Posterior vena cava (tissue), 2 donors: Measurements from ENCODE around the gene ECM1. TPM values are rescaled to one million over a fixed set of nuclear protein-coding genes. Genes with fewer than 3 reads are reported as not detected.
A peak's percentile ranks its signal among the peaks of the same experiment; 100 is the strongest.

ENCODE experiments used
- DNase-seq: peaks from one replicate; pipeline ENCODE4 v3.0.0-alpha.2; 2020; ENCODE audit warnings: low spot score
- intact Hi-C, 2 donors: fragments of 100-400 bp; cut with DNase I; formaldehyde crosslinking; loops; one replicate each; pipeline versions ENCODE4 v1.14.1 to v1.14.2; 2022 to 2023
- total RNA-seq, 2 donors: library from RNA; stranded (reverse); fragmentation: NEBNext Ultra II Directional; extraction: Animal tissue kit (Norgen Biotek cat#: 25700); gene quantifications; one replicate each; pipeline ENCODE4 v1.2.1, GENCODE V29; 2021
- donor health status: DM: yes; HTN: yes; CAD: no.
- donor health status: DM: yes; HTN: yes; CAD: no.

ECM1 gene
- total RNA-seq, 2 donors from 2014 or later: 51.9 to 78.0 TPM

GRCh38 chr1:150505431-150505830, 2.5 kb upstream of the ECM1 start:
- peak; percentile 72 for DNase-seq
- intact Hi-C loops: no loop called here

- peak; percentile 58 for DNase-seq
- intact Hi-C loops: no loop called here
Measured at GRCh38 chr1:150508982-150509381, 1.1 kb downstream of the ECM1 start.

- intact Hi-C loops: no loop called here
Measured at GRCh38 chr1:150511551-150511950, 3.6 kb downstream of the ECM1 start.

DNA sequence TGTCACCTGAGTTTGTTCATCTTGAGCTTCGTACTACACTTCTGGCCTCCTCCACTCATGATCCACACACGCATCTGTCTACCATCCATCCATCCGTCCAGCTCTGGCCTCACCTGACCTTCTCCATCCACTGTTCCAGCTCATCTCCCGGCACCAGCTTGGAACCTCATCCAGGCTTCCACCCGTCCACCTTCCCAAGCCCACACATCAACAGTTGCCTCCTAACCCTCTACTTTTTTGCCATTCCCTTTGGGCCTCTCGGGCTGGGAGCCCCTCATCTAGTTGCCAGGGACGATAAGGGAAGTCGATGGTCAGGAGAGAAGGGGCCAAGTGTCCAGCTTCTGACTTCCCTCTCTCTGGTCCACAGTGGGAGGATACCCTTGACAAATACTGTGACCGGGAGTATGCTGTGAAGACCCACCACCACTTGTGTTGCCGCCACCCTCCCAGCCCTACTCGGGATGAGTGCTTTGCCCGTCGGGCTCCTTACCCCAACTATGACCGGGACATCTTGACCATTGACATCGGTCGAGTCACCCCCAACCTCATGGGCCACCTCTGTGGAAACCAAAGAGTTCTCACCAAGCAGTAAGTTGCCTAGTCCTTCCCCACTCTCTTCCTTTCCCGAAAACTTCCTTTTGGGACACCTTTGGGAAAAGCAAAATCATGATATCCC, 4.2 kb downstream of the ECM1 start:
- intact Hi-C loops: no loop called here
- peak; percentile 68 for DNase-seq

More at GRCh38 chr1:150511551-150511950, 3.6 kb downstream of the ECM1 start:
- DNase-seq: peak; percentile 73

GRCh38 chr1:150512846-150513245, 4.9 kb downstream of the ECM1 start:
- DNase-seq: no peak
- intact Hi-C loops: no loop called here

DNA sequence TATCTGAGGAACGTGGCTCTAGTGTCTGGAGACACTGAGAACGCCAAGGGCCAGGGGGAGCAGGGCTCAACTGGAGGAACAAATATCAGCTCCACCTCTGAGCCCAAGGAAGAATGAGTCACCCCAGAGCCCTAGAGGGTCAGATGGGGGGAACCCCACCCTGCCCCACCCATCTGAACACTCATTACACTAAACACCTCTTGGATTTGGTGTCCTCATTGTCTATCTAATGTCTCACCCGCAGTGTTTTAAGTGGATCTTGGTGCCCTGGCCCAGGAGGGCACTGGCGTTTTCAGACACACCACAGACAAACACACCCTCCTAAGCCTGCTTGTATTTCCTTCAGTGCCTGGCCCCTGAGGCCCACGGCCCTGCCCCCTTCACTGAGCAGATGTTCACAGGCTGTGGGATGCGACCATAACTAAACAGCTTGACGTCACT, 5.5 kb downstream of the ECM1 start:
- intact Hi-C loops: no loop called here
- DNase-seq: peak; percentile 64

DNA sequence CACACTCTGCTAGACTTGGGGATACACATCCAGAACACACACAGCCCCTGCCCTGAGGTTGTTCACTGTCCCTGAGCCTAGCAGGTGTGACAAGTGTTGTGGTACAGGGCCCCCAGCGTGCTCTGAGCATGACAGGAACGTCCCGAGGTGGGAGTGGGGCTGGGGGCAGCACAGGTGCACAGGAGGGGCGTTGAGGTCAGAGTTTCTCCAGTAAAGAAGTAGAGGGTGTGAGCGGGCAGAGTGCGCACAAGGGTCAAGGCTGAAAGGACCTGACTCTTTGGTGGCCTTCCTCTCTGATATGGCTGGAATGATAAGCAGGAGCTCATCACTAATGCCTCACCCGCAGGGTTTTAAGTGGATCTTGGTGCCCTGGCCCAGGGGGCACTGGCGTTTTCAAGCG, 6.4 kb downstream of the ECM1 start:
- intact Hi-C loops: no loop called here
- no peak for DNase-seq

DNA sequence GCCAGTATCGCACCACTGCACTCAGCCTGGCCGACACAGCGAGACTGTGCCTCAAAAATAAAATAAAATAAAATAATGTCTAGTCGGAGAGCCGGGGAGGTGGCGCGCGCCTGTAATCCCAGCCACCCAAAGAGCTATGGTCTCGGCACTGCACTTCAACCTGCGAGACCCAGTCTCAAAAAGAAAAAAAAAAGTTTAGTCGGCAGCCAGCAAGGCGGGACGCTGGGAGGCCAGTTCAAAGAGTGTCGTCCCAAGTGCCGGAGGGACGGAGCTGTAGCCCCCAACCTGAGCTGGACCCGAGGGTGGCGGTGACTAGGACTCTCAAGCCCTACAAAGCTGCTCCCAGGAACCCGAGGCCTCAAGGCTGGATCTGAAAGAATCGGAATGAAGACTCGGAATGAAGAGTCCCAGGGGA, 7.0 kb downstream of the ECM1 start:
- intact Hi-C loops: no loop called here
- DNase-seq: no peak

GRCh38 chr1:150515328-150516049, 7.6 kb downstream of the ECM1 start, which contains the start of gene FALEC:
Gene FALEC, plus strand, starts transcription at chr1:150515752.
- peak; percentile 99 for DNase-seq
- intact Hi-C loops: no loop called here

- no peak for DNase-seq
- intact Hi-C loops: no loop called here
Measured at GRCh38 chr1:150516050-150516591, 8.2 kb downstream of the ECM1 start.

DNA sequence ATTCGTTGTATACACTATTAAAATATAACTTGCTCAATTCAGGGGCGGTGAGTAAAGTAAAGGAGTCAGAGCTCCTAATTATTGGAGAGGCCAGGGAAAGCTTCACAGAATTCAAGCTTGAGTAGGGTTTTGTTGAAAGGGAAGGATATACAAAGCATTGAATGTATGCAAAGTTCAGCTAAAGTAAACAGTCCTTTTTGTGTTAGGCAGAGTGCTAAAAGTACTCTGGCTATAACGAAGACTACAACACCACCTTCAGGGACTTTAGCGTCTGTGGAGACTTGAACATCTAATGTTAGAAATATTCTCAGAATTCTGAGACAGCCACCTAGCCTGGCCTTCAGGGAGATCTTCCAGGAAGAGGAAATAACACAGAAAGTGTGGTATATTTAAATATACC, 8.7 kb downstream of the ECM1 start:
- intact Hi-C loops: no loop called here
- DNase-seq: no peak

GRCh38 chr1:150521196-150521968, 13.5 kb downstream of the ECM1 start:
- intact Hi-C loops: no loop called here
- DNase-seq: no peak

- intact Hi-C loops: no loop called here
- DNase-seq: no peak
Measured at GRCh38 chr1:150525348-150525747, 17.4 kb downstream of the ECM1 start.

DNA sequence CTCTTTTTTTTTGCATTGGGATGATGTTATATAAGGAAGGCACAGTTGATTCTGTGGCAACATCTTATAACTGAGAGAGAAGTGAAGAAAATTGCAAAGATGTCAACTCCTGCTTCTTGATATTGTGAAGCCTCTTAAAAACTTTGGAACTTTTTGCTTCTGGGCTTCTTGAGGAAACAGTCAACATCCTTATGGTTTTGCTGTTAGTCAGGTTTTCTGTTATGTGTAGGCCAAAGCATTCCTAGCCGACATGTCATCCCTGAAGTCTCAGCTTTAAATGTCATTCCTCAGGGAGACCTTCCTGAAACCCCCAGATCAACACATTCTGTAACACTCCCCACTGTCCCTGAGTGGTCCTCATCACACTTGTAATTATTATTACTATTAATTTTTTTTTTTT, 20.3 kb downstream of the ECM1 start:
- intact Hi-C loops: no loop called here
- DNase-seq: no peak

GRCh38 chr1:150529017-150529416, 21.1 kb downstream of the ECM1 start:
- no peak for DNase-seq
- intact Hi-C loops: no loop called here

DNA sequence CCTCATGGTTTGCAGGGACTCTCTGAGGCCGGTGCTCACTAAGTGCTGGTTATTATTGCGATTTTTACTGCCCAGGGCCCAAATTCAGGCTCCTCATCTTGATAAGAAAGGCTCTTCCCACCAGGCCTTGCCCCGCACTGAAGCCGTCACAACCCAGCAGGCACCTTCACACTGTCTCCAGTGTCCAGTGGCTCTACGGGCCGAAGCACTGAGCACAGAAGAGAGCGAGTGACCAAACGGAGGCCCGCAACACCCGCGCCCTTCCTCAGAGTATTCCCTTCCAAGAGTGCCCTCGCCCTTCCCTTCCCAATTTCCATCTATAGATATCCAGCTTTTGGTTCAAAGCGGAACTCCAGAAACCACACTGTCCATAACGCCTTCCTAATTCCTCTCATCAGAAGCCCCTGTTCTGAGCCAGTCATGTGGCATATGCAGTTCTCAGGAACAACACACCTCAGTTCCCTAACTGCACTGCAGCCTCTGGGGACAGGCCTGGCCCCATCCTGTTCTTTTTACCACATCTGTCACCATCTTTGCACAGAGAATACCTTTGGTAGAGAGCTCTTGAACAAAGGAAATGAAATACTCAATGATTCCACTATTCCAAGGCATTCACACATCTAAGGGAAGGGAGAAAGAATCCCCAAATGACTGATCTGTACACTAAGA, 22.7 kb downstream of the ECM1 start:
- no peak for DNase-seq
- intact Hi-C loops: loop anchor here in 1 of 2 donors (10.0 kb wide), 1 partner anchor 46 kb away; the partner anchor contains the start of gene TARS2

- intact Hi-C loops: loop anchor here in 1 of 2 donors (10.0 kb wide), 1 partner anchor 48 kb away; the partner anchor contains the start of gene TARS2
- no peak for DNase-seq
Measured at GRCh38 chr1:150532860-150533259, 25.0 kb downstream of the ECM1 start.

DNA sequence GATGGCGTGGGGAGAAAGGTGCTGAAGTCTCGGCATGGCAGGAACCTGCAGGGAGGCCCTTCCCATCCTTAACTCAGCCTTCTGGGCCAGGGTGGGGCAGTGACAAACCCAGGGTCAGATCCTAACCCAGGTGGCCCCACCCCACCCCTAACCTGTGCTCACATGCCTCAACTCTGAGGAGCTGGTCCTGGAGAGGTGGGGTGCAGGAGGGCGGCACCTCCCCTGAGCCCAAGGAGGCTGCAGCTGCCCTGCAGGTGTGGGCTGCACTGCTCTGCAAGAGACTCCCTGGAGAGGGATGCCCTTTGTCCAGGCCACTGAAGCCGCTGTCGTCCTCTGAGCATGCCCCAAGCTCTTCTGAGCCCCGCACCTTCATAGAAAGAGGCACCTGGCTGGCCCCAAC, 26.1 kb downstream of the ECM1 start:
- intact Hi-C loops: loop anchor here in 1 of 2 donors (10.0 kb wide), 1 partner anchor 49 kb away; the partner anchor contains the start of gene TARS2
- DNase-seq: no peak
